IPS-NIHi7 (cell line): ENCODE results near the gene XRCC2.
"Not testable (repeated sequence)": the region's sequence is repeated elsewhere in the genome, so short reads cannot be mapped to it uniquely, and the experiment has no call there.

Experiments
- DNase-seq: peaks from one replicate; pipeline ENCODE4 v3.0.0; 2012; ENCODE audit warnings: mixed read lengths; ENCODE audit errors: extremely low spot score

The XRCC2 gene

DNA sequence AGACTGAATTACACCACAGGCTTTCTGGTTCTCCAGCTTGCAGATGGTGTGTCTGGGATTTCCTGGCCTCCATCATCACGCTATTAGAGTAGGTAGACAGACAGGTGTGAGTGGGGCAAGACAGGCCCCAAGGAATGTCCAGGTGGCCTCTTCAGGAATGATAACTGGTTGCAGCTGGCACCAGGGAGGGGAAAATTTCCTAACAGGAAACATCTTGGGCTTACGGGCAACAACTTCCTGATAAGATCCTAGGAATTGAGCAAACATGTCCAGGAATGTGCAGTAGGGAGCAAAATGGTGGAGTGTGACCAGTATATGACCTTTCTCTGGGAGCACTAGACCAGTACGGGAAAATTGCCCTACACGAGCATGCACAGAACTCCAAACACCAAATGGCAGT is 11.3 kb downstream of the XRCC2 start:
- no peak for DNase-seq

DNA sequence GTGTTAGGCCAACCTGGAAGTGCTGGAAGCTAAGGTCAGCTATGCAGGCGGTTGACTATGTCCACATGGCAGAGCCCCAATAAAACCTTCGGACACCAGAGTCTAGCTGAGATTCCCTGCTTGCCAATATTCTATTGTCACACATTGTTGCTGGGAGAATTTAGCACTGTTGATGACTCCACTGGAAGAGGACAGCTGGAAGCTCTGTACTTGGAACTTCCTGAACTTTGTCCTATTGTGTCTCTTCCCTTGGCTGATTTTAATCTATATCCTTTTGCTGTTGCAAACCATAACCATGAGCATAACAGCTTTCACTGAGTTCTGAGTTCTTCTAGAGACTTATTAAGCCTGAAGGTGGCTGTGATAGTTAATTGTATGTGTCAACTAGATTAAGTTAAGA is 12.0 kb downstream of the XRCC2 start:
- DNase-seq: no peak

- no peak for DNase-seq
These were observed 12.7 kb downstream of the XRCC2 start for GRCh38 chr7:152663148-152663740.

GRCh38 chr7:152661479-152661878 is 14.5 kb downstream of the XRCC2 start:
- no peak for DNase-seq

- no peak for DNase-seq
These were observed 15.9 kb downstream of the XRCC2 start for GRCh38 chr7:152660021-152660420.

DNA sequence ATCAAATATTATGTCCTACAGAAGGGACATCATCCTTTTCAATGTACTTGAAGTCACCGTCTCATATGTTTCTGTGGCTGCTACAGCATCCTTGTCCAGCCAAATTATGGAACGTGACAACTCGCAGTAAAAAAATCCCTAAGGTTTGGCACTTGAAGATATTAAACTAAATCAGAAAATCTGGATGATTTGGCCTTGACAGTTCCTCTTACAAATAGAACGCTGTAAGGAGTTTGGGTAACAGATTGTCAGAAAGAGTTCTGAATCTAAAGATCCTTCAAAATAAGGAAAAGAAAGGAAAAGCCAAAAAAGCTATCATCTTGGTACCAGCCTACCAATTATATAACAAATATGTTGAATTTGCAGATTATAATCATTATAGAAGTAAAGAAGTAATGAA is 21.0 kb downstream of the XRCC2 start:
- DNase-seq: no peak

DNA sequence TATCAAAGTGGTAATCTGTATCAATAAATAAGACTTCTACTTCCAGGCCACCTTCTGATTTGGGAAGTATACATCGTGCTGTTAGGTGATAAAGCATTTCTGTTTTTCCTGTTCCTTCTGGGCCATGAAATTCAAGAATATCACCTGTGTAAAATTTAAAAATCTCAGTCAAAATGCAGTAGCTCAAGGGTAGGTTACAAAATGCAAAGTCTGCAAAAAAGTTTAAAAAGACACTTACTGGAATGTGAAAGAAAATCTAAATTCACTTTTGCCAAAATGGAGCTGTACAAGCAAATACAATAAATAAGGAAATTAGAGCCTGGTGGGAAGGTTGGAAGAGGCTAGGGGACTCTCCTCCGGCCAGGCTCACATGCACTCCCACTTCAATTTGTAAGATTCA is 26.7 kb downstream of the XRCC2 start:
- DNase-seq: no peak

DNA sequence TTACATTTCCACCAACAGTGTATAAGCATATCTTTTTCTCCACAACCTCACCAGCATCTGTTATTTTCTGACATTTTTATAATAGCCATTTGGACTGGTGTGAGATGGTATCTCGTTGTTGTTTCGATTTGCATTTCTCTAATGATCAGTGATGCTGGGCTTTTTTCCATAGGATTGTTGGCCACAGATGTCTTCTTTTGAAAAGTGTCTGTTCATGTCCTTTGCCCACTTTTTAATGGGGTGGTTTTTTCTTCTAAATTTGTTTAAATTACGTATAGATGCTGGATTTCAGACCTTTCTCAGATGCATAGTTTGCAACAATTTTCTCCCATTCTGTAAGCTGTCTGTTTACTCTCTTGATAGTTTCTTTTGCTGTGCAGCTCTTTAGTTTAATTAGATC is 28.9 kb downstream of the XRCC2 start:
- no peak for DNase-seq

DNA sequence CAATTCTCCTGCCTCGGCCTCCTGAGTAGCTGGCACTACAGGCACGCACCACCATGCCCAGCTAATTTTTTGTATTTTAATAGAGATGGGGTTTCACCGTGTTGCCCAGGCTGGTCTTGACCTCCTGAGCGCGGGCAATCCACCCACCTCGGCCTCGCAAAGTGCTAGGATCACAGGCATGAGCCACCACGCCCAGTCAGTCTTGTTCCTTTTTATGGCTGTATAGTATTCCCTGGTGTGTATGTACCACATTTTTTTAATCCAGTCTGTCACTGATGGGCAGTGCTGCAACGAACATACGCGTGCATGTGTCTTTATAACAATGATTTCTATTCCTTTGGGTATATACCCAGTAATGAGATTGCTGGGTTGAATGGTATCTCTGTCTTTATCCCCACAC is 29.4 kb downstream of the XRCC2 start:
- not testable (repeated sequence) for DNase-seq

GRCh38 chr7:152643979-152644559 is 31.9 kb downstream of the XRCC2 start:
- no peak for DNase-seq

- DNase-seq: no peak
These were observed 34.6 kb downstream of the XRCC2 start for GRCh38 chr7:152641384-152641783.

GRCh38 chr7:152640829-152641228 is 35.1 kb downstream of the XRCC2 start:
- no peak for DNase-seq

GRCh38 chr7:152637920-152638580 is 37.9 kb downstream of the XRCC2 start:
- DNase-seq: no peak

DNA sequence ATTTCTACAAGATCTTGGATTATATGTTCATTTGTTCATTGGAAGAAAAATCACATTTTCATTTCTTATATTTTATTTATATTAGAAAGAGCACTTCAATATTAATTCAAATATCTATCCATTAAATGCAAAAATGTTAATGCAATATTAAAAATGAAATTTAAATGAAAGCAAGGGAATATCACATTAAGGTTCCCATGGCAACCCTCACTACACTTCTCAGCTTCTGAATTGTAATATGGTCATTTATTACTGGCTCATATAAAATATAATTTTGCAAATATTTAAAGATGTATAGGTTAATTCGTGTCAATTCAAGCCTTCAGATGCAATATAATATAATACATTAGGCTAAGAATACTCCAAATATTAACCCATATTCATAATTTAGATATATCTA is 38.8 kb downstream of the XRCC2 start:
- DNase-seq: no peak

- DNase-seq: no peak
These were observed 39.5 kb downstream of the XRCC2 start for GRCh38 chr7:152636441-152636840.

DNA sequence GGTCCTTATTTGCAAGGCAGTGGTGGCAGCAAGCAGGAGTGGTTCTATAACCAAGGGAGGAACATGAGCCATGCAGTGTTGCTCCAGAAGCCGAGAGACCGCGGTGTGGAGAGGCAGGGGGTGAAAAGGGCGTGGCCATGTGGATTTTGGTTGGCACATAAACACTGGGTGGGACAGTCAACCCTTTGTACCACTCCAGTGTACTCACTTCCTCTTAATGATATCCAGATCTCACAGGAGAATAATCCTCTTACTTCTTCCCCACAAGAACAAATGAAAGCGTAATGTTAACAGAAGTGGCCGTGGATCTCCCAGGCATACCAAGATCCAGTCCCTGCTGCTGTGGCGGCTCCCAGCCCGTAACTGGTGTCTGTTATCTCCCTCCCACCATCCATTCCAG is 42.4 kb downstream of the XRCC2 start:
- no peak for DNase-seq

- DNase-seq: no peak
These were observed 42.9 kb downstream of the XRCC2 start for GRCh38 chr7:152633072-152633471.

DNA sequence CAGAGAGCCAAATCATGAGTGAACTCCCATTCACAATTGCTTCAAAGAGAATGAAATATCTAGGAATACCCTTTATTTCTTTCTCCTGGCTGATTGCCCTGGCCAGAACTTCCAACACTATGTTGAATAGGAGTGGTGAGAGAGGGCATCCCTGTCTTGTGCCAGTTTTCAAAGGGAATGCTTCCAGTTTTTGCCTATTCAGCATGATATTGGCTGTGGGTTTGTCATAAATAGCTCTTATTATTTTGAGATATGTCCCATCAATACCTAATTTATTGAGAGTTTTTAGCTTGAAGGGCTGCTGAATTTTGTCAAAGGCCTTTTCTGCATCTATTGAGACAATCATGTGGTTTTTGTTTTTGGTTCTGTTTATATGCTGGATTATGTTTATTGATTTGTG is 47.2 kb downstream of the XRCC2 start:
- DNase-seq: not testable (repeated sequence)

DNA sequence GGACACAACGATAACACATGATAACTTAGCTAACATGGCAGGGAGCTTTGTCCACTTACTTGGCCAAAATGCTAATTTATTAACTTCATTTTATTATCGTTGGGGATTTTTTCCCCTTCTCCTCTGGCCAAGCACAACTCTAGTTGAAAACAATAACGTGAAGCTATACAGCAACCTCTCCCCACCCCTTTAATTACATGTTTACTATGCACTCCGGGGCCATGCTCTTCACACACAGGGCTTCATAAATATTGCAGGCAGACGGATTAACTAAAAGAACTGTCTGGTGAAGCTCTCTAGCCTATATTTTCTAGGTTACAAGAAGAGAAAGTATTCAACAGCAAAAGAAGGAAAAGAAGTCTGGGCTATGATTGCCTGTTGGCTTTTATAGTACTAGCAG is 51.7 kb downstream of the XRCC2 start:
- no peak for DNase-seq

DNA sequence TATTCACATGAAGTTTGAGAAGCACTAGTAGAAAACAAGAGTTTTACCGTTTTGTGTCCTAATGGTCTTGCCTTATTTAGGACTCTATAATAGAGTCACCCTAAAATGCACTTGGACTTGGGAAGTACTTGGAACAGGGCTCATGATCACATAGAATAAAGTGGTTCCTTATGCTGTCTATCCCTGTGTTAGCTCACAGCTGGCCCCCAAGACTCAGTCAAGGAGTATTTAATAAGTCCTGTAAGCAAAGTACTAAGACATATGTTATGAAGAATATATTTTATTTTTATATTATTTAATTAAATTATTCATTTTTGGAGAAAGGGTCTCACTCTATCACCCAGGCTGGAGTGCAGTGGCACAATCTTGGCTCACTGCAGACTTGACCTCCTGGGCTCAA is 54.5 kb downstream of the XRCC2 start:
- no peak for DNase-seq

DNA sequence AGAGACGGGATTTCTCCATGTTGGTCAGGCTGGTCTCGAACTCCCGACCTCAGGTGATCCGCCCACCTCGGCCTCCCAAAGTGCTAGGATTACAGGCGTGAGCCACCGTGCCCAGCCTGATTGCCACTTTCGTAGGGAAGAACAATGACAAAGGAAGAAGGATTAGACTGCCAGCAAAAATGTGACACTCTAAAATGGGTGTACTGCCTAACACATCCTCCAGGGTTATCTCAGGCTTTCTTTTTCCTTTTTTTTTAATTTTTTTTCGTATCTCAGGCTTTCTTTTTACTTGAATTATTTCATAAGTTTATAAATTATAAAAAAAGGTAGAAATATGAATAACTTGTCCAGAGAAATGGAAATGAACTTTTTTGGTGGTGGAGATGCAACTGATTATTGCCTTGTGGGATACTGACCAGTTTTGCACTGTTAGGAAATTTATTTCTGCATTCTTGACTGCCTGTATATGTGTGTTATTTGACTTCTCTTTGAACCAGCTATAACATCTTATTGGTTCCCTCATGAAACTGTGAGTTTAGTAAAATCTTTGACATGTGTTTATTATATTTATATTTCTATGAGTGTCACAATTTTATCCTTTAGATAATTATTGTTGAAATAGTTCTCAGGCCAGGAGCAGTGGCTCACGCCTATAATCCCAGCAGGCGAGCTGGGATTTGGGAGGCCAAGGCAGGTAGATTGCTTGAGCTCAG is 56.8 kb downstream of the XRCC2 start:
- DNase-seq: no peak

GRCh38 chr7:152618427-152618826 is 57.5 kb downstream of the XRCC2 start:
- no peak for DNase-seq

- DNase-seq: no peak
These were observed 58.9 kb downstream of the XRCC2 start for GRCh38 chr7:152617056-152617455.
